Measurements from ENCODE around the gene MKNK2. TPM values are rescaled to one million over a fixed set of nuclear protein-coding genes. Genes with fewer than 3 reads are reported as not detected.
A peak's percentile ranks its signal among the peaks of the same experiment; 100 is the strongest.

Gene MKNK2
- total RNA-seq, 1 donor: 82.5 TPM

DNA sequence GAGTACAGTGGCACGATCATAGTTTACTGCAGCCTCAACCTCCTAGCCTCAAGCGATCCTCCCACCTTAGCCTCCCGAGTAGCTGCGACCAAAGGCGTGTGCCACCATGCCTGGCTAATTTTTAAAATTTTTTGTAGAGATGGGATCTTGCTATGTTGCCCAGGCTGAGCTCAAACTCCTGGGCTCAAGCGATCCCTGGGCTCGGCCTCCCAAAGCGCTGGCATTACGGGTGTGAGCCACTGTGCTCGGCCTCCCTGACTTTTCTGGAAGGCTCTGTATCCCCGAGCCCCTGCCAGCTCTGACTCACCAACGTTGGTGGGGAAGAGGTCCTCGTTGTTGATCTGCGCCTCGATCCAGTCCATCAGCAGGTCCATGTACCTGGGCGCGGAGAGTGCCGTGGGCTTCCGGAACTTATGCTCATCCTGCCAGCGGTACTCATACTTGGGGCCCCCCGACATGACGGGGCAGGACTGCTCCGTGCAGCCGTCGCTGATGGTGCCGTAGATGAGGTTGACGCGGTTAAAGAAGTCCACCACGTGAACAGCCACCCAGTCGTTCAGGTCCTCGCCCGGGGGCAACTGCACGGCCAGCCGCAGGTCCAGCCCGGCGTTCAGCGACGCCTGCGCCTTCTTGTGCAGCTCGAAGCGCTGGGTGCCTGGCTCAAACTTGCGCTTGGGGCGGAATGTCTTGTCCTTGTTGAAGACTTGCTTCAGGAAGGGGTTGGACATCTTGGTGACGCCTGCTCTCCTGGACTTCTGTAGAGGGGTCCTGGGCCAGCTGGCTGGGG is 27.0 kb upstream of the MKNK2 start:
- H3K79me2 ChIP-seq (ENCODE audit: insufficient read depth, low read length): peaks cover 19% of the 10 kb centered on the region
- no peak overlapping the region for H3K4me2 ChIP-seq (ENCODE audit: insufficient read depth, low read length)
- peak; percentile 71 for DNase-seq (ENCODE audit: insufficient read length, low spot score, missing footprints)
- peaks cover 37% of the 10 kb centered on the region for H3K36me3 ChIP-seq (ENCODE audit: insufficient read depth, low read length)
- H3K27me3 ChIP-seq (ENCODE audit: insufficient read depth, low read length): no peaks in the 10 kb centered on the region
- no peaks in the 10 kb centered on the region for H3K4me1 ChIP-seq (ENCODE audit: insufficient read depth, low read length)
- no peak overlapping the region for H2AFZ ChIP-seq (ENCODE audit: low read length)
- H3K9me3 ChIP-seq (ENCODE audit: low read depth, low read length): no peaks in the 10 kb centered on the region
- TF ChIP-seq, protein P1, sequence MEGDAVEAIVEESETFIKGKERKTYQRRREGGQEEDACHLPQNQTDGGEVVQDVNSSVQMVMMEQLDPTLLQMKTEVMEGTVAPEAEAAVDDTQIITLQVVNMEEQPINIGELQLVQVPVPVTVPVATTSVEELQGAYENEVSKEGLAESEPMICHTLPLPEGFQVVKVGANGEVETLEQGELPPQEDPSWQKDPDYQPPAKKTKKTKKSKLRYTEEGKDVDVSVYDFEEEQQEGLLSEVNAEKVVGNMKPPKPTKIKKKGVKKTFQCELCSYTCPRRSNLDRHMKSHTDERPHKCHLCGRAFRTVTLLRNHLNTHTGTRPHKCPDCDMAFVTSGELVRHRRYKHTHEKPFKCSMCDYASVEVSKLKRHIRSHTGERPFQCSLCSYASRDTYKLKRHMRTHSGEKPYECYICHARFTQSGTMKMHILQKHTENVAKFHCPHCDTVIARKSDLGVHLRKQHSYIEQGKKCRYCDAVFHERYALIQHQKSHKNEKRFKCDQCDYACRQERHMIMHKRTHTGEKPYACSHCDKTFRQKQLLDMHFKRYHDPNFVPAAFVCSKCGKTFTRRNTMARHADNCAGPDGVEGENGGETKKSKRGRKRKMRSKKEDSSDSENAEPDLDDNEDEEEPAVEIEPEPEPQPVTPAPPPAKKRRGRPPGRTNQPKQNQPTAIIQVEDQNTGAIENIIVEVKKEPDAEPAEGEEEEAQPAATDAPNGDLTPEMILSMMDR (IDR thresholded peaks at IDR 0.05; ENCODE audit: extremely low read depth, low read depth, low read length): no peak
- H3K27ac ChIP-seq (ENCODE audit: low read depth, low read length): no peak overlapping the region
- no peaks in the 10 kb centered on the region for H4K20me1 ChIP-seq (ENCODE audit: insufficient read depth, low read length)
- H3K4me3 ChIP-seq (ENCODE audit: insufficient read depth, low read length): no peak overlapping the region

DNA sequence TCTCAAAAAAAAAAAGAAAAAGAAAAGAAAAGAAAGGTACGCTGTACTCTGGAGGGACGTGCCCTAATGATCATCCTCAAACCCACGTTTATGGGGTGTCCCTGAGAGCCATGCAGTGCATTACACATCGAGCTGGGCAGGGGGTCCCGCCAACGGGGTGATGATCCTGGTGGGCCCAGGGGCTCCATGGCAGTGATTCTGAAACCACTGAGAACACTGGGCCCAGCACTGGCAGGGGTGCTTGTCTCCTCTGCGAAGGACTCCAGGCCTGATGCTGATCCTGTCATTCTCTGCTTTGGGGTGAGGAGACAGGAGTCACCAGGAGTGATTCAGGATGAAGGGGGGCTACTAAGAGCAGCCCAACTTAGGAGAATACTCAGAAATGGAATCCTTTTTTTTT is 26.4 kb upstream of the MKNK2 start:
- H4K20me1 ChIP-seq (ENCODE audit: insufficient read depth, low read length): no peaks in the 10 kb centered on the region
- no peaks in the 10 kb centered on the region for H3K9me3 ChIP-seq (ENCODE audit: low read depth, low read length)
- no peak overlapping the region for H3K4me3 ChIP-seq (ENCODE audit: insufficient read depth, low read length)
- peaks cover 43% of the 10 kb centered on the region for H3K36me3 ChIP-seq (ENCODE audit: insufficient read depth, low read length)
- H3K4me2 ChIP-seq (ENCODE audit: insufficient read depth, low read length): no peak overlapping the region
- H3K79me2 ChIP-seq (ENCODE audit: insufficient read depth, low read length): peaks cover 17% of the 10 kb centered on the region
- H3K27me3 ChIP-seq (ENCODE audit: insufficient read depth, low read length): no peaks in the 10 kb centered on the region
- no peak overlapping the region for H3K27ac ChIP-seq (ENCODE audit: low read depth, low read length)
- H2AFZ ChIP-seq (ENCODE audit: low read length): no peak overlapping the region
- DNase-seq (ENCODE audit: insufficient read length, low spot score, missing footprints): peak; percentile 65
- TF ChIP-seq, protein P1 (IDR thresholded peaks at IDR 0.05; ENCODE audit: extremely low read depth, low read depth, low read length): no peak
- no peaks in the 10 kb centered on the region for H3K4me1 ChIP-seq (ENCODE audit: insufficient read depth, low read length)

DNA sequence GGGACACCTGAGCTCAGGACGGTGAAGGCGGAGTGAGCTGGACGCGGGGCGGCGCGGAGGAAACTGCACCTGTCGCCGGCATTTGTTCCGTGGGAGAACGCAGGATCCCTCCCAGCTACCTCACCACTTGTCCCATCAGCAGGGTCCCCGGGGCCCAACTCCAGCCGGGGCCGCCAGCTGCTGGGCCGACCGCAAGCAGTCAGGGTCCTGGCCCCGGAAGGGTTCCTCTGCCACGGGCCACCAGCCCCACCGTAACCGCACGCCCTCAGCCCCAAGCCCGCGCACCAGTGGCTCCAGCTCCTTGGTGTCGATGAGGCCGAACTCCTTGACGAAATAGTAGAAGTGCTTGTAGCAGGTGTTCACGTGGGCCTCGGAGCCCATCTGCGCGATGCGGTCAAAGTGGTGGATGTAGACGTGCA is 25.5 kb upstream of the MKNK2 start:
- Histone ChIP-seq H3K36me3 (ENCODE audit: insufficient read depth, low read length) (peaks cover 46% of the 10 kb centered on the region), H2AFZ (ENCODE audit: low read length) (no peak overlapping the region), H3K27me3 (ENCODE audit: insufficient read depth, low read length) (no peaks in the 10 kb centered on the region)

More for the DNA sequence above, 25.5 kb upstream of the MKNK2 start:
- Histone ChIP-seq H3K9me3 (ENCODE audit: low read depth, low read length) (no peaks in the 10 kb centered on the region), H3K4me1 (ENCODE audit: insufficient read depth, low read length) (no peaks in the 10 kb centered on the region), H3K4me2 (ENCODE audit: insufficient read depth, low read length) (no peak overlapping the region), H3K4me3 (ENCODE audit: insufficient read depth, low read length) (no peak overlapping the region), H3K79me2 (ENCODE audit: insufficient read depth, low read length) (peaks cover 8% of the 10 kb centered on the region), H4K20me1 (ENCODE audit: insufficient read depth, low read length) (no peaks in the 10 kb centered on the region), H3K27ac (ENCODE audit: low read depth, low read length) (no peak overlapping the region)
- TF ChIP-seq, protein P1 (IDR thresholded peaks at IDR 0.05; ENCODE audit: extremely low read depth, low read depth, low read length): no peak
- DNase-seq (ENCODE audit: insufficient read length, low spot score, missing footprints): peak; percentile 47

Data from osteoblast (primary cell).